ENCODE data around the gene IFI30. TPM values are rescaled to one million over a fixed set of nuclear protein-coding genes. Genes with fewer than 3 reads are reported as not detected.
A peak's percentile ranks its signal among the peaks of the same experiment; 100 is the strongest.

IFI30 gene
- total RNA-seq, 6 experiments from 2014 or later, result 4.9 to 9.0 (median 6.0) TPM

- no peak for DNase-seq
- Mint-ChIP-seq H3K9me3 (no peaks in the 10 kb centered on the region), H3K36me3 (ENCODE audit: low read depth) (no peaks in the 10 kb centered on the region), H3K4me1 (ENCODE audit: low read depth) (peaks cover 11% of the 10 kb centered on the region), H3K27ac (no peak overlapping the region), H3K4me3 (no peak overlapping the region), H3K27me3 (ENCODE audit: insufficient read depth) (peaks cover 11% of the 10 kb centered on the region)
- TF ChIP-seq CTCF (IDR thresholded peaks at IDR 0.05), result no peak
These were observed 47.1 kb downstream of the IFI30 start for GRCh38 chr19:18220632-18221275.

DNA sequence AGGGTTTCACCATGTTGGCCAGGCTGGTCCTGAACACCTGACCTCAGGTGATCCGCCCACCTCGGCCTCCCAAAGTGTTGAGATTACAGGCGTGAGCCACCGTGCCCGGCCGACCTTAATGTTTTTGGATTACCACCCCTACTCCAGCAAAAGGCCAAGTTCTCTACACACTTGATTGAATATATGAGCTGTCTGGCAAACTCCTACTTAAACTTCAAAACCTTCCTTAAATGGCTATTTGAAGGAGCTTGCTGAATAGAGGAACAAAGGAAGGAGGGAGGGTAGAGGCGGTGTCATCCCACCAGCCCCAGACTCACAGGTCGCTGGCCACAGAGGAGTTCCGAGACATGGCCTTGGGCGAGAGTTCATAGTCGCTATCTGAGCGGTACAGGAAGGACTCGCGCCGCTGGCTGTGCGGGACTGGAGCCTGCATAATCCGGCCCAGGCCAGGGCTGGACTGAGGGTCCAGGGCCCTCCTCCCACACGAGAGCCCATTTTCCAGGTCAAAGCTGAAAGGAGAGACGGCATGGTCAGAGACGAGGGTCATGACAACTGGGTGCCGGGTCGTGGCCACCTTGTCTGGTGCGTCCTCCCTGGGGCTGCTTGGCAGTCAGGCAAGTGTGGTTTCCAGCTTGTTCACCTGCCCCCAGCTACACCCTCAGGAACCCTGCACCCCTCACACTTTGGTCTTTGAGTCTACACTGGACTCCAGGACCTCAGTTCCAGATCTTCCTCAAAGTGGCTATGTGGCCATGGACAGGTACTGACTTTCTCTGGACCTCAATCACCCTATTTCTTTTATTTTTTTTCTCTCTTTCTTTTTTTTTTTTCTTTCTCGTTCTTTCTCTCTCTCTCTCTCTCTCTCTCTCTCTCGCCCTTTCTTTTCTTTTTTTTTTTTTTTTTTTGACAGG, 48.5 kb downstream of the IFI30 start:
- Mint-ChIP-seq H3K36me3 (ENCODE audit: low read depth) (no peaks in the 10 kb centered on the region), H3K4me3 (no peak overlapping the region), H3K27ac (no peak overlapping the region), H3K4me1 (ENCODE audit: low read depth) (peaks cover 14% of the 10 kb centered on the region), H3K27me3 (ENCODE audit: insufficient read depth) (peaks cover 11% of the 10 kb centered on the region), H3K9me3 (no peaks in the 10 kb centered on the region)
- TF ChIP-seq CTCF (IDR thresholded peaks at IDR 0.05), result no peak
- DNase-seq, result no peak

DNA sequence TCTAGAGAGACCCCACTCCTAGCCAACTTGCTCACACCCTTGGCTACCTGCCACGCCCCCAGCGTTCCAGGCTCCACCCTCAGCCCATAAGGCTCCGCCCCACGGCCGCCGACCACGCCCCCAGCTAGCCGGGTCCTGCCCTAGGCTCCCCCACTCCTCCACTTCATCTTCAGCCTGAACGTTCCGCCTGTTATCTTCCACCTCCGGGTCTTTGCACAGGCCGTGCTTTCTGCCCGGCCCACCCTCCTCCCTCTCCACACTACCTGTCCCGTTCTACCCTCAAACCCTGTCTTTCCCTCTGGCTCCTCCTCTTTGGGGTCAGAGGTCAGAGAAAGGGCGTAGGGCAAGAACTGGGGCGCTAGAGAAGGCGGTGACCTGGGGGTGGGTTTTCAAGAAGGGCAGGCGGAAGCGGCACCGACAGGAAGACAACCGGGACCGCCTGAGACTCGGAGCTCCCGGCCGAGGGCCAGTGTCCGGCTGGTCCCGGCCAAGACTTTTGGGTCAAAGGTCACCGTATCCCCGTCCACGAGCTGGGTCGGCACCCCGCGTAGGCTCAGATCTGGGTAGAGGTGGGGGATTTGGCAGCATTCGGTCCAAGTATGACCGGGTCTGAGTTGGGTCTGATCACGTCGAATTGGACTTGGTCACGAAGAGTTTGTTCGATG, 50.4 kb downstream of the IFI30 start:
- Mint-ChIP-seq H3K4me3 (peak overlapping the region; percentile 84), H3K27me3 (ENCODE audit: insufficient read depth) (peaks cover 4% of the 10 kb centered on the region), H3K36me3 (ENCODE audit: low read depth) (no peaks in the 10 kb centered on the region)

DNA sequence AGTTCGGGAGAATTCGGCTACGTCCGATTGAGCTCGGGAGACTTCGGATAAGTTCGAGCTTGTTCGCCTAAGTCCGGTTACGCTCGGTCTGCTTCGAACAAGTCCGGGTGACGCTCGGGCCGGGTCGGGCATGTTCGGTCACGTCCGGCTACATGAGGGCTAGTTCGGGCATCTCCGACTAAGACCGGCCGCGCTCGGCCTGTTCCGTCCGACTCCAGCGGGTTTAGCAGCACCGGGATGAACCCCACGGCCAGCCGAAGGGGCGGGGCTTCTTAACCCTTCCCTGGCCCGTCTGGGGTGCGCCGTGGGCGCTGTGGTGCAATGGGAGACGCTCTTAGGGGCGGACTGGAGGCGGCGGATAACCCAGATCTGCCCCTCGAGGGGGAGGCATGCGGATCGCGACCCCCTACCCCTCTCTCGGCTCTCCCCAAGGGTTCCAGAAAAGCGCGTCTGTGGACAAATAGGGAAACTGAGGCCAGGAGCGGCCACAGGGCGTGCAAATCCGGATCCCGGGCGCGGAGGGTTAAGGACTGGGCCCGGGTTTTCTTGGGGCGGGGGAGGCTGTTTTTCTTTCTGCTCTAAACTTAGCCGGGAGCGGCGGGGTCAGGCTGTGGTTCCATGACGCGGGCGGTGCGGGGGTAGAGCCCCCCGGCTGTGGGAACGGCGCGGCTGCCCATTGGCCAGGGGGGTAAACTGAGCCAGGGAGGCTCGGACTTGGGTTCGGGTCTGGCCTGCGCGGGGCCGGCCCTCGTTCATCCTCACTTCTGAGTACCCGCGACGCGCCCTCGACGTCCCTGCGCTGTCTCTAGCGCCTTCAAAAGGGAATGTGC, 51.1 kb downstream of the IFI30 start:
- peak overlapping the region; percentile 84 for H3K4me3 Mint-ChIP-seq
- DNase-seq, result peak; percentile 98
- peaks cover 3% of the 10 kb centered on the region for H3K27me3 Mint-ChIP-seq (ENCODE audit: insufficient read depth)
- H3K36me3 Mint-ChIP-seq (ENCODE audit: low read depth), result no peaks in the 10 kb centered on the region
- TF ChIP-seq CTCF (IDR thresholded peaks at IDR 0.05), result no peak
- no peaks in the 10 kb centered on the region for H3K9me3 Mint-ChIP-seq
- H3K27ac Mint-ChIP-seq, result peak overlapping the region; percentile 75
- H3K4me1 Mint-ChIP-seq (ENCODE audit: low read depth), result peaks cover 14% of the 10 kb centered on the region

More for the DNA sequence above, 50.4 kb downstream of the IFI30 start:
- no peaks in the 10 kb centered on the region for H3K9me3 Mint-ChIP-seq
- TF ChIP-seq CTCF (IDR thresholded peaks at IDR 0.05), result no peak
- no peak for DNase-seq
- no peak overlapping the region for H3K27ac Mint-ChIP-seq
- H3K4me1 Mint-ChIP-seq (ENCODE audit: low read depth), result peaks cover 14% of the 10 kb centered on the region

DNA sequence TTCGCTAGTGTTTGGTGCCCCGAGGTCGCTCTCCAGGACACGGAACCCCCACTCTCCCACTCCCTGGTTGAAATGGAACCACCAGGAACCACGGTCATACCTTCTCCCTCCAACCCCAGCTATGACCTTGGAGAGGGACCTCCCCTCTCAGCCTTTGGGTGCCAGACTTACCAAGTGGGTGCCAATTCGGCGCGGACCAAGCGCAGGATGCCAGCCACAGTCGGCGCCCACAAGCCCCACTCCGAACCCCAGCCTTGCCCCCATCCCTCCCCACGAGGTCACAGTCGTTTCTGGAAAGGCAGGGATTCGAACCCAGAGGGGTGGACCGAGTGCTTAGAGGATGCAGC, 51.7 kb downstream of the IFI30 start:
- H3K27me3 Mint-ChIP-seq (ENCODE audit: insufficient read depth), result no peaks in the 10 kb centered on the region; the same call in none of the 2 replicates
- DNase-seq, result no peak
- peaks cover 14% of the 10 kb centered on the region for H3K4me1 Mint-ChIP-seq (ENCODE audit: low read depth)
- H3K9me3 Mint-ChIP-seq, result no peaks in the 10 kb centered on the region
- no peak for TF ChIP-seq CTCF (IDR thresholded peaks at IDR 0.05)
- no peaks in the 10 kb centered on the region for H3K36me3 Mint-ChIP-seq (ENCODE audit: low read depth)
- H3K27ac Mint-ChIP-seq, result no peak overlapping the region
- H3K4me3 Mint-ChIP-seq, result no peak overlapping the region
